Activated naive CD8-positive, alpha-beta T cell treated with anti-CD3 and anti-CD28 coated beads, Interleukin-2, amount 10 ng/mL, durations not matched to agents 7 days and 5 days (primary cell): ENCODE results near the gene ROBO1. TPM values are rescaled to one million over a fixed set of nuclear protein-coding genes. Genes with fewer than 3 reads are reported as not detected.

ENCODE experiments used
- ATAC-seq: fragments of 150-1000 bp; cut with Tn5 transposase; one replicate; pipeline ENCODE4 v1.10.0; 2021; ENCODE audit warnings: low read depth, moderate library complexity
- POLR2A ChIA-PET: fragments of 350-600 bp; sonication (Branson Sonifier 250); formaldehyde crosslinking; loops from one replicate; lab custom pipeline; 2021; ENCODE audit warnings: antibody characterized with exemption; lab: Charles Lee
- DNase-seq: peaks from one replicate; pipeline ENCODE4 v3.0.0; 2021
- H3K27ac Mint-ChIP-seq: one replicate; pipeline ENCODE4 v1.8.0; 2022; ENCODE audit warnings: mild to moderate bottlenecking, mixed read lengths
- H3K27me3 Mint-ChIP-seq: one replicate; pipeline ENCODE4 v1.8.0; 2022; ENCODE audit warnings: mild to moderate bottlenecking, moderate library complexity, mixed read lengths
- H3K36me3 Mint-ChIP-seq: one replicate; pipeline ENCODE4 v1.8.0; 2021; ENCODE audit warnings: mild to moderate bottlenecking, mixed read lengths
- H3K4me1 Mint-ChIP-seq: one replicate; pipeline ENCODE4 v1.8.0; 2021; ENCODE audit warnings: mixed read lengths
- H3K4me3 Mint-ChIP-seq: one replicate; pipeline ENCODE4 v1.8.0; 2022; ENCODE audit warnings: mild to moderate bottlenecking, moderate library complexity, mixed read lengths
- H3K9me3 Mint-ChIP-seq: one replicate; pipeline ENCODE4 v1.8.0; 2021; ENCODE audit warnings: mixed read lengths
- total RNA-seq, 2 experiments: library from RNA; stranded (reverse); gene quantifications; one replicate each; pipeline ENCODE4 v1.2.3, GENCODE V29; 2021

ROBO1 gene
- total RNA-seq, 2 experiments from 2014 or later: 5.3 to 5.4 TPM

DNA sequence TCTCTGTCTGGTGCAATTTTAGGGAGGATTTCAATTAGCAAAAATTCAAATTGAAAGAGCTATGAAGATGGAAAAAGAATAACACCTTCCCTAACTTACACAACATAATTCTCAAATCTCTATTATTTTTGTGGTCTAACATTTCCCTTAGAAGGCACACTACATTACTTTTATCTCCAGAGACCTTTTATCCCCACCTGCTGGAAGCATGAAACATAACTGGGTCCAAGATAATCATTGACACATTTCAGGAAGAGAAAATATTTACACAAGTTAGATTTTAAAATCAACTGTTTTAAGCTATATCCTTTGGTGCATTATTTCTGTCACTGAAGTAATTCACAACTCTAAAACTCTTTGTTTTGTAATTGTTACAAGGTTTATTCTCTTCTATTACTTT is 779.5 kb downstream of the ROBO1 start:
- POLR2A ChIA-PET: no interaction called here
- Mint-ChIP-seq H3K27ac (no peak overlapping the region), H3K36me3 (no peaks in the 10 kb centered on the region), H3K9me3 (peaks cover 2% of the 10 kb centered on the region), H3K27me3 (no peaks in the 10 kb centered on the region), H3K4me1 (no peaks in the 10 kb centered on the region), H3K4me3 (no peak overlapping the region)
- DNase-seq (no peak), ATAC-seq (no peak)

DNA sequence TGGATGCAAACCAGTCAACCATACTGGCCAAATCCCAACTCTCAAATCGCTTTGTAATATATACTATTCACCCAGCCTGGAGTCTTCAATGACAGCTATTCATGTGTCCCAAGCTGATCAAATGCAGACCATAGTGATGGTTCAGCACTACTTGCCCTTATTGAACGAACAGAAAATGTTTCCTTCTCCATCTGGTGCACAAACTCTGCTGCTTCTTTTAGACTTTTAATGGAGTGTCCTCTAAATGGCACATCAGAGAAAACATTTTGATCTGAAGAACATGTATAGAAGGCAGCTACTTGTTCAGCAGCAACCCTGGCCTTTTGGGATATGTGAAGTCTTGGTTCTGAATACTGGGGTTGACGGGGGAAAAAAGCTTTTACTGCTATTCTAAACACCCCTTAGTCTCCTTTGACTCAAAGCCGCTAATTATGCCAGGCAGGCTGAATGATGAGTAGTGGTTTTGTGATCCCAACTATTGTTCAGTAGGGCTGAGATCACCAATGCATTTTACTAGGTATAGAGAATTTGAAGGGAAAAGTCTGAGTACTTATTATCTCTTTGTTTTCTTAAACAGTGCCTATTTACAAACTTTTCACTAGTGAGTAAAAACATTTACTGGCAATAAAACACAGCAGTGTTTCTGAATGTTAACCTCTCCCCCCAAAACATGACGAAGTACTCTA is 781.2 kb downstream of the ROBO1 start:
- Mint-ChIP-seq H3K36me3 (no peaks in the 10 kb centered on the region), H3K4me3 (no peak overlapping the region), H3K27ac (no peak overlapping the region), H3K9me3 (peaks cover 2% of the 10 kb centered on the region), H3K4me1 (no peaks in the 10 kb centered on the region), H3K27me3 (no peaks in the 10 kb centered on the region)
- POLR2A ChIA-PET: no interaction called here
- ATAC-seq (no peak), DNase-seq (no peak)

DNA sequence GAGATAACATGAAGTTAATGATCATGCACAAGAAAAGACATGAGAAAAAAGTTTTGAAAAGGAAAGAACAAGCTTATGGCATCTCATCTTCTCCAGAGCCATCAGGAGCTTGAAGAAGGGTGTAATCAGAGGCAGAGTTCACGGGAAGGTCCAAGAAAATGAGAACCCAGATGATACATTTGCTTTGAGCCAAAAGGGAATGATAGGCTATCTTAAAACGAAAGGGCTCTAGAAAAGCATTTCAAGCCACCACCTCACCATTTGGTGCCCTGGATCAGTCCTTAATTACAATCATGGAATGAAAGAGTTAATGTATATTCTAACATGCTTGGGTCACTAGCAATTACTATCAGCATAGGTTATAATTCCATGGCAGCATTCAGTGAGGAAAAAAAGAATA is 781.8 kb downstream of the ROBO1 start:
- Mint-ChIP-seq H3K27me3 (no peaks in the 10 kb centered on the region), H3K4me3 (no peak overlapping the region), H3K9me3 (peaks cover 2% of the 10 kb centered on the region), H3K36me3 (no peaks in the 10 kb centered on the region), H3K27ac (no peak overlapping the region), H3K4me1 (no peaks in the 10 kb centered on the region)
- no peak for ATAC-seq
- DNase-seq: no peak
- POLR2A ChIA-PET: no interaction called here

- DNase-seq (no peak), ATAC-seq (no peak)
- POLR2A ChIA-PET: no interaction called here
- H3K4me1 Mint-ChIP-seq: no peaks in the 10 kb centered on the region
- H3K9me3 Mint-ChIP-seq: no peaks in the 10 kb centered on the region
- H3K36me3 Mint-ChIP-seq: no peaks in the 10 kb centered on the region
- H3K27ac Mint-ChIP-seq: no peak overlapping the region
- no peaks in the 10 kb centered on the region for H3K27me3 Mint-ChIP-seq
- H3K4me3 Mint-ChIP-seq: no peak overlapping the region
Observed at GRCh38 chr3:78979028-78979427, 788.8 kb downstream of the ROBO1 start.

DNA sequence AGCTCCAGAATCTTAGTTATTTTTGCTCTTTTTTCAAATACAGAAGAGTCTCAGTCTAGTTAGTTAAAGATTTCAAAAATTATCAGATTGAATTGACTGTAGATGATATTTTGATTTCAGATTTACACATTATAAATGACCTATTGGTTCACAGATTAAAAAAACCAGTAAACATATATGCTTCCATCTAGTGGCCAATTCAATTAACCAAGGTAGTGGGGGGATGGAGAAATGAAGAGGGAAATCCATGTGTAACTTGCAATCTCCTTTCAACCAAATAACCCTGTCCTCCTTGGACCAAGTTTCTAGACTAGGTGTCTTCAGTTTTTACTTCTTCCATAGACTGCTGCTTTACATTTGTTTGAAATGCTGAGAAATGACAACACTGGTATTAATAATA is 789.8 kb downstream of the ROBO1 start:
- Mint-ChIP-seq H3K27me3 (no peaks in the 10 kb centered on the region), H3K9me3 (no peaks in the 10 kb centered on the region), H3K4me3 (no peak overlapping the region), H3K36me3 (no peaks in the 10 kb centered on the region), H3K27ac (no peak overlapping the region), H3K4me1 (no peaks in the 10 kb centered on the region)
- POLR2A ChIA-PET: no interaction called here
- DNase-seq: no peak
- no peak for ATAC-seq

- ATAC-seq: no peak
- no peak overlapping the region for H3K27ac Mint-ChIP-seq
- POLR2A ChIA-PET: no interaction called here
Observed at GRCh38 chr3:78977073-78977472, 790.7 kb downstream of the ROBO1 start.

GRCh38 chr3:78976200-78976599 is 791.6 kb downstream of the ROBO1 start:
- POLR2A ChIA-PET: no interaction called here
- no peak overlapping the region for H3K27ac Mint-ChIP-seq
- DNase-seq: no peak
- H3K4me3 Mint-ChIP-seq: no peak overlapping the region
- no peak for ATAC-seq
- H3K36me3 Mint-ChIP-seq: no peaks in the 10 kb centered on the region
- no peaks in the 10 kb centered on the region for H3K4me1 Mint-ChIP-seq
- no peaks in the 10 kb centered on the region for H3K9me3 Mint-ChIP-seq
- no peaks in the 10 kb centered on the region for H3K27me3 Mint-ChIP-seq

More at GRCh38 chr3:78977073-78977472, 790.7 kb downstream of the ROBO1 start:
- H3K36me3 Mint-ChIP-seq: no peaks in the 10 kb centered on the region
- H3K27me3 Mint-ChIP-seq: no peaks in the 10 kb centered on the region
- no peak for DNase-seq
- H3K9me3 Mint-ChIP-seq: no peaks in the 10 kb centered on the region
- H3K4me3 Mint-ChIP-seq: no peak overlapping the region
- no peaks in the 10 kb centered on the region for H3K4me1 Mint-ChIP-seq

DNA sequence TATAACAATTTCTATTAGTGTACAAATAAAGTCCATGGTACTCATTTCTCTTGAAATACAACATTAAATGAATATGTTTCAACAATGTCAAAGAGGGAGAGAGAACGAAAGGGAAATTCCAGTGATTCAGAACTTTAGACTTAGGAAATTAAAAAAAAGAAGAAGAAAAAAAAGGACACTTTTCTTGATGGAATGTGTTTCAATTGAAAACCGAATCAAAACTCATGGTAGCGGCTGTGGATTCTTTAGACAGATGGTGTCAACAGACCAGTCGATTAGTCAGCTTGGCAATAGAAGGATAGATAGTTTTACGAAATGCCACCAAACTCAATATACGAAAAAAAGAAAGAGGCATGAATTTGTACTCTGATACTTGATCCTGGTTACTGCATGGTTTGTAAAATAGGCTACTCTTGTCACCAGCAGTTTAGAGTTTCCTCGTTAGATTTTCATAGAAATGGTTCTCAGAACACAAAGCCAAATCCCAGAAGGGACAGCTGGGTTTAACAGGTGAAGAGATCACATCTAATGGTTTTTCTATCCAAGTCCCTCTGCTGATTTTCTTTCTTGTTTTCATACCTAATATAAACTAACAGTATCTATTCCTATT is 793.5 kb downstream of the ROBO1 start:
- no peaks in the 10 kb centered on the region for H3K4me1 Mint-ChIP-seq
- no peaks in the 10 kb centered on the region for H3K36me3 Mint-ChIP-seq
- no peak overlapping the region for H3K27ac Mint-ChIP-seq
- no peaks in the 10 kb centered on the region for H3K27me3 Mint-ChIP-seq
- DNase-seq (no peak), ATAC-seq (no peak)
- H3K4me3 Mint-ChIP-seq: no peak overlapping the region
- H3K9me3 Mint-ChIP-seq: no peaks in the 10 kb centered on the region
- POLR2A ChIA-PET: no interaction called here

DNA sequence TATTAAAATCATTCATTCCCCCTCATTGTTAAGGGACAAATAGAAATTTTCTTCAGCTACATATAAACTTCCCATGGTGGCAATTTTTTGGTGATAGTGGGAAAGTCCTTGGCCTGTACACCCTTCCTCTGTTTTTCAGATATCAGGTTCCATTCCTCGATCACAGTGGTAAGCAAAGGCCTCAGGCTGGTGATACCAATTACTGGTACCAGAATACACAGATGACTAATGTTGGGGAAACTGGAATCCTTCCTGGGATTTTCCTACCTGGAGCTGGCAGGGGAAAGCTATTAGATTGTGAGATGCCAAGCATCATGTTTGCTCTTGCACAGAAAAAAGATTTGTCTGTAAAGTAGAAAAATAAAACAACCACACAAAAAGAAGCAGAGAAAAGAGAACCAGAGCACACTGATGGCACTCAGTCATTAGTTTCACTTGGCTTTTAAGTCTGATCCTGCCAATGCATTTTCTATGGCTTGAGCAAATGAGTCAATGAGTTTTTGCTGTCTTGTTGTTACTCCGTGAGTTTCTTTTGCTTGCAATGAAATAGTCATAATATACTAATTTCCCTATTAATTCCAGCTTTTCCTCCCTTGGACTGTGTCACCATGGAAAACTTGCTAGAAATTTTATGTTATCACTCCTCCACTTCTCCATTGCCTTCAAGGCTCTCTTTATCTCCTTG is 795.0 kb downstream of the ROBO1 start:
- no peak for DNase-seq
- POLR2A ChIA-PET: no interaction called here
- Mint-ChIP-seq H3K4me1 (no peaks in the 10 kb centered on the region), H3K36me3 (no peaks in the 10 kb centered on the region), H3K27me3 (no peaks in the 10 kb centered on the region), H3K4me3 (no peak overlapping the region), H3K27ac (no peak overlapping the region), H3K9me3 (no peaks in the 10 kb centered on the region)
- ATAC-seq: no peak

DNA sequence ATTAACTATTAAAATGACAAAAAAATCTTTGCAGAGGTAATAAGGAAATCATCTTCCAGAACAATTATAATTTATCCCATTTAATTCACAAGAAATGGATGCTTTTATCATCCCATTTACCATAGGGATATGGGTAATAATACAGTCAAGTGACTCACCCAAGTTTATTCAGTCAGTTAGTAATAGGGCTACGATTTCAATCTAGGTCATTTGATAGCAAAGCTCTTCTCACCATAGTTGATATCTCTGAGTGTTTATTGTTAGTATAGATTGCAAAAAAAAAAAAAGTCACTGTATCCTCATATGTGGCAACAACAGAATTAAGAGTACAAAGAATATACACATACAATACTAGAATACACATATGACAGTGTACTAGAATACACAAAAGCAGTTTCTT is 797.1 kb downstream of the ROBO1 start:
- ATAC-seq (no peak), DNase-seq (no peak)
- Mint-ChIP-seq H3K9me3 (no peaks in the 10 kb centered on the region), H3K4me3 (no peak overlapping the region), H3K27me3 (no peaks in the 10 kb centered on the region), H3K4me1 (no peaks in the 10 kb centered on the region), H3K27ac (no peak overlapping the region), H3K36me3 (no peaks in the 10 kb centered on the region)
- POLR2A ChIA-PET: no interaction called here

DNA sequence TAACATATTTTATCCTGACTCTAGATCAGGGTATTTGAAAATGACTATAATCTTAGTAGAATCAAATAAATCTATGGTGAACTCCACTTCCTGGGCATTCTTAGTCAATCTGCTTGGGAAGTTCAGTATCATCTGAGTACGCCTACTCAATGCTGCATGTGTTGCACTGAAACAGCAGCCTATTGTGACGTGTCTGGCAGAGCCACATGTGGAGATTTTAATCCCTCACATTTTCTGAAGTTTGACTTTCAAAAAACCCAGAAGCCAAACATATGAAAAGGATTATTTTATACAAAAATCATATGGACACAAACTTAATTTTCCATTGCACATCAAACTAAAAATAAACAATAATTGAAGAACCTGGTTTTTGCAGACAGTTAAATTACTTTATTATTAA is 798.3 kb downstream of the ROBO1 start:
- ATAC-seq: no peak
- no peaks in the 10 kb centered on the region for H3K36me3 Mint-ChIP-seq
- no peak overlapping the region for H3K27ac Mint-ChIP-seq

GRCh38 chr3:78967061-78967460 is 800.7 kb downstream of the ROBO1 start:
- Mint-ChIP-seq H3K27ac (no peak overlapping the region), H3K4me1 (no peaks in the 10 kb centered on the region), H3K4me3 (no peak overlapping the region), H3K36me3 (no peaks in the 10 kb centered on the region), H3K9me3 (peaks cover 6% of the 10 kb centered on the region), H3K27me3 (no peaks in the 10 kb centered on the region)
- no peak for DNase-seq
- ATAC-seq: no peak
- POLR2A ChIA-PET: no interaction called here

More for the DNA sequence above, 798.3 kb downstream of the ROBO1 start:
- H3K9me3 Mint-ChIP-seq: peaks cover under 1% of the 10 kb centered on the region
- no peak for DNase-seq
- no peaks in the 10 kb centered on the region for H3K4me1 Mint-ChIP-seq
- H3K4me3 Mint-ChIP-seq: no peak overlapping the region
- no peaks in the 10 kb centered on the region for H3K27me3 Mint-ChIP-seq
- POLR2A ChIA-PET: no interaction called here

- Mint-ChIP-seq H3K9me3 (peaks cover 6% of the 10 kb centered on the region), H3K4me3 (no peak overlapping the region), H3K36me3 (no peaks in the 10 kb centered on the region), H3K4me1 (no peaks in the 10 kb centered on the region), H3K27me3 (no peaks in the 10 kb centered on the region), H3K27ac (no peak overlapping the region)
- POLR2A ChIA-PET: no interaction called here
- DNase-seq: no peak
- ATAC-seq: no peak
Observed at GRCh38 chr3:78963771-78964170, 804.0 kb downstream of the ROBO1 start.

GRCh38 chr3:78957456-78957855 is 810.3 kb downstream of the ROBO1 start:
- H3K9me3 Mint-ChIP-seq: peaks cover 1% of the 10 kb centered on the region
- DNase-seq: no peak

More at GRCh38 chr3:78957456-78957855, 810.3 kb downstream of the ROBO1 start:
- Mint-ChIP-seq H3K27ac (no peak overlapping the region), H3K4me1 (no peaks in the 10 kb centered on the region), H3K4me3 (no peak overlapping the region), H3K36me3 (no peaks in the 10 kb centered on the region), H3K27me3 (no peaks in the 10 kb centered on the region)
- no peak for ATAC-seq
- POLR2A ChIA-PET: no interaction called here
